PC-3 (cell line): Measurements from ENCODE around the gene HMCES.

Experiments
- EZH2 ChIP-seq: fragments of 300-600 bp; sonication (generic); IDR thresholded peaks from one replicate; pipeline ENCODE4 v1.6.1; 2017; ENCODE audit warnings: antibody characterized with exemption, mild to moderate bottlenecking, low read length; ENCODE audit not compliant: unreplicated experiment
- EZH2phosphoT487 ChIP-seq: fragments of 300-600 bp; sonication (generic); IDR thresholded peaks from 2 replicates; pipeline ENCODE4 v1.6.1; 2018; ENCODE audit warnings: mild to moderate bottlenecking, antibody characterized with exemption, low read length, borderline replicate concordance
- TF ChIP-seq, protein P1 (sequence below): fragments of 300-600 bp; sonication (generic); conservative IDR thresholded peaks from 2 replicates; pipeline ENCODE4 v1.5.1; 2017; ENCODE audit warnings: antibody characterized with exemption, low read depth, mild to moderate bottlenecking, low read length

GRCh38 chr3:129315223-129315997 is 36.7 kb downstream of the HMCES start:
- TF ChIP-seq, protein P1, sequence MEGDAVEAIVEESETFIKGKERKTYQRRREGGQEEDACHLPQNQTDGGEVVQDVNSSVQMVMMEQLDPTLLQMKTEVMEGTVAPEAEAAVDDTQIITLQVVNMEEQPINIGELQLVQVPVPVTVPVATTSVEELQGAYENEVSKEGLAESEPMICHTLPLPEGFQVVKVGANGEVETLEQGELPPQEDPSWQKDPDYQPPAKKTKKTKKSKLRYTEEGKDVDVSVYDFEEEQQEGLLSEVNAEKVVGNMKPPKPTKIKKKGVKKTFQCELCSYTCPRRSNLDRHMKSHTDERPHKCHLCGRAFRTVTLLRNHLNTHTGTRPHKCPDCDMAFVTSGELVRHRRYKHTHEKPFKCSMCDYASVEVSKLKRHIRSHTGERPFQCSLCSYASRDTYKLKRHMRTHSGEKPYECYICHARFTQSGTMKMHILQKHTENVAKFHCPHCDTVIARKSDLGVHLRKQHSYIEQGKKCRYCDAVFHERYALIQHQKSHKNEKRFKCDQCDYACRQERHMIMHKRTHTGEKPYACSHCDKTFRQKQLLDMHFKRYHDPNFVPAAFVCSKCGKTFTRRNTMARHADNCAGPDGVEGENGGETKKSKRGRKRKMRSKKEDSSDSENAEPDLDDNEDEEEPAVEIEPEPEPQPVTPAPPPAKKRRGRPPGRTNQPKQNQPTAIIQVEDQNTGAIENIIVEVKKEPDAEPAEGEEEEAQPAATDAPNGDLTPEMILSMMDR = no peak
- TF ChIP-seq EZH2 (no peak), EZH2phosphoT487 (no peak)
